Activated T-helper 1 cell treated with anti-CD3 and anti-CD28 coated beads, Interleukin-2, amount 50 U/mL, for 16 hours (primary cell): ENCODE data around the gene ABCF1.
A peak's percentile ranks its signal among the peaks of the same experiment; 100 is the strongest.

Experiments
- DNase-seq, 2 donors: peaks; one replicate each; pipeline ENCODE4 v3.0.0-alpha.2; 2020; ENCODE audit warnings: low read depth in 1 of 2, low spot score in 1 of 2

The ABCF1 gene

DNA sequence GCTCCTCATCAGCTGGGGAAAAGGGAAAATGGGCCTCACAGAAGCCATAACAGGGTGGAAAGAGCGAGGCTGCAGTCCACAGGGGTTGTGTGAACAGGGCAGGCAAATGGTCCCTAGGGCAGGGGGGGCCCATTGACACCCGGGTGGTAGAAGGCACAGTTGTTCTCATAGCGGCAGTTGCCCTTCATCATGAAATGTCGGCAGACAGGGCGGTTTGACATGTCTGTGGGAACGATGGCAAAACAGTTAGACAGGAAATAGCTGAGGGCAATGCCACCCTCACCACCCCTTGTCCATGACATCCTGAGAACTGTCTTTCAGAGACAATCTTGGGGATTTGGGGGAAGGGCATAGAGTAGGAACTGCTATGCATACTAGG lies 30.2 kb downstream of the ABCF1 start:
- no peak for DNase-seq

DNA sequence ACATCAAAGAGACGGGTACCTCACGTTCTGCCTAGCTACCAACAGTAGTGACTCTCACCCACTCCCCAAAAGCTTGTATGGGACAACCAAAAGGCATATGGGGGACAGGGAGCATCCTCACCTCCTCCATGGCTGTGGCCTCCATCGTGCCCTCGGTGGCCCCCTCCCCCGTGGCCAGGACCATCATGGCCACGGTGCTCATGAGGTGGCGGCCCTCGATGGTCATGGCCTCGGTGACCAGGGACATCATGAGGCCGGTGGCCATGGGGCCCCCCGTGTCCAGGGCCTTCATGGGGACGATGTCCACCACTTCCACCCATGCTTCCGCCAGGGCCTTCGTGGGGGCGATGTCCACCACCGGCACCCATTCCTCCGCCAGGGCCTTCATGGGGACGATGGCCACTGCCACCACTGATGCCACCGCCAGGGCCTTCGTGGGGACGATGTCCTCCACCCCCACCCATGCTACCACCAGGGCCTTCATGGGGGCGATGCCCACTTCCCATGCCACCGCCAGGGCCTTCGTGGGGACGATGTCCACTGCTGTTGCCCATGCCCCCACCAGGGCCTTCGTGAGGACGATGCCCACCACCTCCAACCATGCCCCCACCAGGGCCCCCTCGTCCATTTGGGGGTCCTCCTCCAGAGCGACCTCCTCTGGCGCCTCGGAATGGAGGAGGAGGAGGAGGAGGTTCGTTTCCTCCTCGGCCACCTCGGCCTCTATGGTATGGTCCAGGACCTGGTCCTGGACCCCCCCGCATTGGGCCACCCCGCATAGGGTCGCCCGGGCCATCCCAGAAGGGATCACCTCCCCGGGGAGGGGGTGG lies 30.8 kb downstream of the ABCF1 start:
- DNase-seq = no peak

DNA sequence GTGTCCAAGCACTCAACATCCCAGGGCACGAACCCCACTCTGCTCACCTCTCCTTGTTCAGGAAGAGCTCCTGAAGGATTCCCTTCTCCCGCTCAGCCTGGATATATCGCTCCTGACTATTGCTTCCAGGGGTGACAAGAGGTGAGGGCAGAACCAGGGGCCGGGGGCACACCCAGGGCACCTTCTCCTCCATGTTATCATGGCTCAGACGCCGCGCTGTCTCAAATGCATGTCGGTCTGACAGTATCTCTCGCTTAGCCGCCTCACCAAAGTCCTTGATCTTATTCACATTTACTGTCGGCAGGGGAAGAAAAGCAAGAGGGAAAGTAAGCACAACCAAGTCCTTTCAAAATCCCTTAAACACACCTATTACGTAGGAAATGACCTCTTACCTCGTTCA lies 32.7 kb downstream of the ABCF1 start:
- no peak for DNase-seq

DNA sequence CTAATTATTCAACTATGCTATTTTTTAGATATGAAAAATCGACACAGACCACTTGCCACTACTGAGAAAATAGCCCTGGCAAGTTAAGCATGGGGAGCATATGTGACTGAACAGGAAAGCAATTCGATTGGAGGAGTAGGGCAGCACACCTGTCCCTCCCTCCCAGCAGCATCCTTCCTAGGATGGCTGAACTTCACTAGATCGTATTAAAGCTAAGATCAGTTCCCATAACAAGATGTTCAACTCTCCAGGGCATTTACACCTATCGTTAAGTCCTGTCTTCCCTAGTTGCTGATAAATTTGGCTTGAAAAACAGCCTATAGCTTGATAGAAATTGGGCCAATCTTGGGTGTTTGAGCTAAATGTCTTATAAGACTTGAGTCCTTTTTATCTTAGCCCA lies 38.8 kb downstream of the ABCF1 start:
- DNase-seq = no peak

DNA sequence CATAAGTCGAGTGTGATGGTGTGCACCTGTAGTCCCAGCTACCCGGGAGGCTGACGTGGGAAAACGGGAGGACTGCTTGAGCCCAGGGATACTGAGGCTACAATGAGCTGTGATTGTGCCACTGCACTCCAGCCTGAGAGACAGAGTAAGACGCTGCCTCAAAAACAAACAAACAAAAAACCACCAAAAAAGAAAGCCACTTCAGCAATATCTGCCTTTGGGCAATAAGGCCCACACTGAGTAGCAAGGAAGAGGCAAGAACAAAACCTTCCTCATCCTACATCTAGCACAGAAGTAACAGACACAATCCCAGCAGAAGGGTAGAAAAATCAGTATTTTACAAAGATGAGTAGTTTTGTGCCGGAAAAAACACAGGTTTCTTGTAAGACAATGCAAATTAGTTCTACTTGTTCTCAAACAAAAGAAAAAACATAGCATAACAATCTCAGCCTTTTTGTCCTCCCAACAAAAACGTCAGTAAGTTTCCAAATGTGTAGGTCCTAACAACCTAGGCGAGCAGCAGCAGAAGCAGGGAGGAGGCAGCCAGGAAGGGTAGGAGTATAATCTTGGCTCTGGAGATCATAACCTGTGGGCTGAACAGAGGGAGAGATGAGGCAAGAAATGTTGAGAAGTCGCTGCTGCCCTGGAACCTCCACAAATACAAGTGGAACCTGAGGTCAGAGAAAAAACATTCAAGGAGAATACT lies 40.1 kb downstream of the ABCF1 start:
- DNase-seq = no peak

DNA sequence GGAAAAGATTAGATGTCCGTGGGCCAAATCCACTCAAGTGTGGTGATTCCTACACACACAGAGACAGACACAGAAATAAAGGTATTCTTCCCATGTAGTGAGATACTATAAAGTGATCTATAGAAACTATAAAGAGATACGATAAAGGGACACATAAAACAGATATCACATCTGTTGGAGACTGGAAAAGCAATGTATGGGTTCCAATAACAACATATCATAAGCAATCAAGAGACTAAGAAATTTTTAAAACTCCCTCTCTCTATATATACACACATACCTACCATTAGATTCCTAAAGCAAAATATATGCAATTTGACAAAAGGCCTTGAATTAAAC lies 40.6 kb downstream of the ABCF1 start:
- DNase-seq = no peak

DNA sequence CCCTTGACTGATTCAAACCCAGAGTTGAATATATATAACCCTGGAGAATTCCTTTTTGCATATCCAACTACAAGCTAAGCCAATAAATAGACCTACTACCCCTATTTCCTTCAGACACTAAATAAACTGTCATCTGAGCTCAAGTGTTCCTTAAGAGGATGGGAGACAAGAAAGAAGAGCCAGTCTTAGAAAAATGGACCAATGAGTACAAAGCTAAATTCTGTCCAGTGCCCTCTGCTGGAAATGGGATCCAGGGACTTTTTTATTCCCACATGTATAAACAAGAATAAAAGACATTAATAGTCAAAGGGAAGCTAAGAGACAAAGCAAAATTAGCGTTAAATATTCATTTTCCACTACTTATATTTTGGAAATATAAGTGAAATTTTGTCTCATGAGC lies 41.0 kb downstream of the ABCF1 start:
- no peak for DNase-seq

DNA sequence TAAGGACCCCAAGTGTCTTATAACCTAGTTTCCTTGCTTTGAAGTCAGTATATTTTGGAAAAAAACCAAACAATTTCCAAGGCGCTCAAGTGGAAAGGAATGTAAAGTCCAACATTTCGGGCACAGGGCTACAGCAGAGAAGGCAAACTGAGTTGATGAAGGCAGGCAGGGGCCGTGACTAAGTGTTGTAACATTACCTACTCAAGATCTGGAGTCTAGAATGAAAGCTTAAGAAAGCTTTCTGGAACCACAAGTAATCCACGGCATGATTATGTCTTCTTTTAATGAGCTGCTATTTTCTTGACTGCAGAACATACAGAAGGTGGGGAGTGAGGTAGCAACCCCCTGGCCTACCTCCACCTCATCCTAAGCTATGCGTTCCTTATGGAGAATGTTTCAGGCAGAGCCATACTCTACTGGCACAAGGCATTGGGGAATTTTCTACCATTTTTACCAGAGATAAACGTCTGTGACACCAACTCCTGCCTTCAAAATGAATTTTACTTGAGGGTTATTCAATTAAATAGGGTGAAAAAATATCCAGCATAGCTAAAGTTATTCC lies 41.5 kb downstream of the ABCF1 start:
- no peak for DNase-seq

DNA sequence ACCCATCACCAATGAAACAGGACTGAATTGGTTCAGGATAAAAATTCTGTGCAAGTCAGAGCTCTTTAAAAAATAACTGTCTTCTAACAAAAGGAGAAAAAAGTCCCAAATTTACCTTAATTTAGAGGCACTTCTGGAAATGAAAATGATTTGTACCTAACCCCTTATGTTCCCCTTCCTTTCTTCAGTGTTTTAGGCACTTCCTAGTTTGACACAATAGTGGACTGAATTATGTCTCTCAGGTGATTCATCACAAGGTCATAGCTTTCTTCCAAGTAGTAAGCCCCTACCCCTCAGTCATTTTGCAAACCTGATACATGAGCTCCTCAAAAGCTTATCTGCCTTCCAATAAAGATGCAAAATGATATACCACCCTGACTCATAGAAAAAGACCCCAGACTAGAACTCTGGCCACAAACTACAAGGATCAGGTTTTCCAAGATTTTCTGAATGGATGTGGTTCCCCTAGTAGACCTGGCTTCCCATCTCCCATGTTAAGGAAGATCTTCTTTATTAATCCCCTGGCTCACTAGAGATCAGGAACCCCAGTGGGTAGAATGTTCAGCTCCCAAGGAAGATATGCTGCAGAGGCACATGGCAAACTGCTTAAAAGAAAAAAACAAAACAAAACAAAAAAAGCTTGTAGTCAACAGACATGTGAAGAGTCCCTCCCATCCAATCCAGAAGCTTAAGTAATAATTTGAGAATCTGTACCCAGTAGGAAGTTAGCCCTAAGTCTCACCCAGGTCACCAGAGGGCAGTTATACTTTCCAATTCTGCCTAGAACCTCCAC lies 42.2 kb downstream of the ABCF1 start:
- DNase-seq = no peak

DNA sequence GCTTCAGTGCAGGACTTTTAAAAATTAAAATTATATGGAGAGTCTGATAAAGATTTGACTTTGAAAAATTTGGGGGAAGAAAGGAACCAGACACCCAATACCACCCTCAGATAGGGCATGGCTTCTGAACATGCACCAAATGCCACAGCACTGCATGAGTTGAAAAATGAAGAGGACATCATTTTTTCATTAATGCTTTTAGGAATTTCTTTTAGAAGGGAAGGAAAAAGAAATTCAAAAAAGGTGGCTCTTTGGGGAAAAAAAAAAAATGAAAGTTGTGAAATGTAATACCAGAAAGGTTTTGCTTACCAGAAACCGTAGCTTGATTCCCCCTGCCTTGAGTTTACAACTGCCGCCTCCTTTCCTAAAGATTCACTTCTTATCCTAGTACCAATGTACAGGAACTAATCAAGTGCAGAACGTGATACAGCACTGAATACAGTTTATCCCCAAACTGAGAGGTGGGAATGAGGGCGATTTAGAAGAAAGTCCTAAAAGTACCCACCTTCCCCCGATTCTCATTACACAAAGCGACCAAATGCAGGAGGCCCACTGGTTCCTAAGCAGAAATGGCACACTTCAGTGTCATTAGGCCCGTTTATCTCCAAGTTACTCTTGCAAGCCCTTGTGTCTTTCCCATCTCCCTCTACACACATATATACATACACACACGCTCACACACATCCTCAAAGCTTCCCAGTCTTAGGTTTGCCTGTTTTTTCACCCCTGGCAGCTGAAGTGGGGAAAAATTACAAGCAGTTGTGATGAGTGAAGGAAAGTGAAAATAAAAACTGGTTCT lies 43.0 kb downstream of the ABCF1 start:
- no peak for DNase-seq

DNA sequence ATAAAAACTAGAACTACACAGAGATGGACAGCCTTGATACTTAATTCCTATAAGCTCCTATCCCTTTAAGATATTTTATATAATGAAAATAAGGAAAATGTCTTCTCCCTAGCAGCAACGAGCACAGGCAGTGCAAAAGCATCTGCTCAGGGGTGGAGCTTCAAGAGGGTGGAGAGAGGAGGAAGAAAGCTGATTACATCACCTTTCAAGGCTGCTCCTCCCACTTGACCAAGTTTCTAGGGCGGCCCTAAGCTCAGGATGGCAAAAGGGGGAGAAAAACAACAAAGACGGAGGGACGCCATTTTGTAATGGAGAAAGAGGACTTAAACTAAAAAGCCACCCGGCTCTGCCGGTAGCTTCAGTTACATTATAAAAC lies 43.6 kb downstream of the ABCF1 start:
- DNase-seq = peak; percentile 53 to 71

DNA sequence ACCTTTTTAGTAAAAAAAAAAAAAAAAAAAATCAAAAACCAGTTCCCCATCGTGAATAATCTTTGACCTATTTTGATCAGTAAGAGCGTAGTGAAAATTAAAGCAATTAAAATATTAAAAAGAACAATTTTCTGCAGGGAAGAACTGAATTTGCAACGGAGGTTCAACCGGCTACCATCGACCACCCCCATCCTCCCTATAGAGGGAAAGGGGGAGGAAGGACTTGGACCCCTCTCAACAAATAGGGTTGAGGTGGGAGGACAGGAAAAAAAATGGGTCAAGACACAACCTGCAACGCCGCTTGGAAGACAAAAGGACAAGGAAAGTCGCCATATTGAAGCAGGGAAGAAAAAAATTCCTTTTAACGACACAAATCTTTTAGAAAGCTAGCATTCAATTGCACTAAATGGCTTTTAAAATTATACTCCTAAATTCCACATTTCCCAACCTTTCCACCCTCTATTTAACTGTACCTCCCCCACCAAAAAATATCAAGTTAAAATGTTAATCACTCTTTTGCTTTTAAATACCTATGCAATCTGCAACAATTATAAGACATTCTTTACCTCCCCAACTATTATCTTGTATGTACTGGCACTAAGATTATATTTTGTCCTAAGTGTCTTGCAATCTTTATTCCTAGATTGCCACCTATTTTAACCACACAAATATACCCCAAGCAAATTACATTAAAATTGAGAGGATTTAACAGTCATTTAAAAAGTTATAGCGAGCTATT lies 44.1 kb downstream of the ABCF1 start:
- no peak for DNase-seq

DNA sequence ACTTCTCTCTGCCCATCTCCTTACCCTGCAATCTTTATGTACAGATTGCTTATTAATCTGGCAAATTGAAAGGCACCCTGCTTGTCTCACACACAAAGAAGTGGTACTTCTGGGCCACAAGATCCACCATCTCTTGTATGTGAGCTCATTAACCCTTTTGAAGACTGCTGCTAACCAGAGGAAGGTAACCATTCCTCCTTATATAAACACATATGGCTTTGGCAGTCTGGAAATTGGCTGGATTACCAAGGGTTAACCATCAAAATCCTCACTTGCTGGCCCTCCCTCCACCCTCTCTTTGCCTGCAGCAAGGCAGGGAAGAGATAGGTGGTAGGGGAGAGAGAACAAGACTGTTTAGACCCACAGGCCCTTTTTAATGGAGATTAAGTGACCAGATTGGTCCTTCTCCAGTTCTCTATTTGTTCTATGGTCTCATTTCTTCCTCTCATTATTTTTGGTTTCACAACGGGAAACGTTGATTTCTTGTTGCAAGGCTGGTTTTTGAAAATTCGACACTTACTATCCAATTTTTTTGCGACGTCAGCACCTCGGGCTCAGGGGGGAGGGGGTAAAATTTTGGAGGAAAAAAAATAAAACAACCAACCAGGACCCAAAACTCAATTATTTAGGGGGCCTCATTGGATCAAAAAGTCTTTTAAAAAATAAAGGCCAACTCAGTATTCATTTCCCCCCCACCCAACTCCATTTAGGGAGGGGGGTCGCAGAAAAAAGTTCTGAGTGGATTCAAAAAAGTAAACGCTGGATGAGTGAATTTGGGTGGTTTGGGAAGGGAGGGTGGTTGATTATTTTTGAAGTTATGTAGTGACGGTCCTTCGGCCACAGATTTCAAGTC lies 44.9 kb downstream of the ABCF1 start:
- DNase-seq = no peak

DNA sequence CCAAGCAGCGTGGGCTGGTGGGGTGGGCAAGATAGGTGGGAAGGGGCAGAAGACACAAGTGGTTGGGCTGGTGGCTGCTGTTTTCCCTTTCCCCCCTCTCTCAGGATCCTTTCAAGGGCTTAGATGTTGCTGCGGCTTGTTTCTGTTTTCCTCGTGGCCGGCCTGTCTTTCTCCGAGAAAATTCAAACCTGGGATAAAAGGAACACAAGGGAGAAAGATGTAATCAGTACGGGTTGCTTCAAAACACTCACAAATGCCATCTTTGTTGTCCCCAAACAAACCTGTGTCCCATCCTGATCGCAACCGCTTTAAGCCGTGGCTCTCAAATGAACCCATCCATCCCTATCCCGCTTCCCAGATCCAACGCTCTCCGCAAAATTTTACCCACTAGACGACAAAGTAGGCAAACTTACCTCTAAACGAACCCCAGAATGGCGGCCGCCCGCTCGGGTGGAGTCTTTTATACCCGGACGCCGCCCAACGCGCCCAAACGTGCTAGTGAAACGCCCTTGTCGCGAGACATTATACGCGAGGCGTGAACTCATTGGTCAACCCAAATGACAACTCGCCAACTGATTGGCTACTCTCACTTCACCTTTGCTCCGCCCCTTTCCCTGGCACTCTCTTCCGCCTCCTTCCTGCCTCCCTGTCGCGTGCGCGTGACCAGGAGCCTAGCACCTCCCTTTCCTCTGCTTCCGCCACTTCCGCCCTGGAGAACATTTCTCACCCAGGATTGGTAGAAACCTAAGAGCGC lies 45.7 kb downstream of the ABCF1 start, which contains the start of gene PPP1R10:
TSS of gene PPP1R10 (minus strand) at position 433 of the 754 bp plus-strand sequence. CDS start 7,299 bp downstream, outside the sequence.
- peak; percentile 92 to 96 for DNase-seq

DNA sequence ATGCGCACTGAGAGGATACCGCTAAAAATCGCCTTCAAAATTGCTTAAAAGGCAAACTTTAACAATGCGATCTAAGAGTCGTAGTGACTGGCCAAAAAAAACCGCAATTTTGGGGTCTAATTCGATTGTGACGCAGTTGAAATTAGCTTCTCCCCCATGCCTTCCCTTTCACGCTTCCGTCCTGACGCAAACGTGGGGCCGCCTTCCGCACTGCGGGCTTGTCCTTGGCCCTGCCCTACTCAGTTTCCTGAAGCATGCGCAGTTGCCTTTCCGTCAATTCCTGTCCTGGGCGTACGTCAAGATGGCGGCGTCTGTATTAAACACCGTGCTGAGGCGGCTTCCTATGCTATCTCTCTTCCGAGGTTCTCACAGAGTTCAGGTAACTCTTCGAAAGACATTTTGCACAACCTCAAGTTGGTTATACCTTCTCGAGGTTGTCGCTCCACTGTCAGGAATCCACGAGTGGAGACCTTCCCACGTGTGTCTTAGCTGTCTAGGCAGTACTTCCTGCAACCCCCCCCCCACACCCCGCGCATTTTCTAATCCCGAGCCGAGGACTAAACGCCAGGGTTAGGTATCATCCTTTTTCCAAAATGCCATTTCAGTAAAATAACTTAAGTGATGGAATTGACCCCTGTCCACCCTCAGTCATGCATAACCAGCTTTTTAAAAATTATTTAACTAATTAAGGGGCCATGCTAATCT lies 46.5 kb downstream of the ABCF1 start, which contains the start of gene MRPS18B:
TSS of gene MRPS18B (plus strand) at position 276 of the 705 bp plus-strand sequence. CDS start at position 302, 26 bp downstream.
- DNase-seq = peak; percentile 91 to 96

DNA sequence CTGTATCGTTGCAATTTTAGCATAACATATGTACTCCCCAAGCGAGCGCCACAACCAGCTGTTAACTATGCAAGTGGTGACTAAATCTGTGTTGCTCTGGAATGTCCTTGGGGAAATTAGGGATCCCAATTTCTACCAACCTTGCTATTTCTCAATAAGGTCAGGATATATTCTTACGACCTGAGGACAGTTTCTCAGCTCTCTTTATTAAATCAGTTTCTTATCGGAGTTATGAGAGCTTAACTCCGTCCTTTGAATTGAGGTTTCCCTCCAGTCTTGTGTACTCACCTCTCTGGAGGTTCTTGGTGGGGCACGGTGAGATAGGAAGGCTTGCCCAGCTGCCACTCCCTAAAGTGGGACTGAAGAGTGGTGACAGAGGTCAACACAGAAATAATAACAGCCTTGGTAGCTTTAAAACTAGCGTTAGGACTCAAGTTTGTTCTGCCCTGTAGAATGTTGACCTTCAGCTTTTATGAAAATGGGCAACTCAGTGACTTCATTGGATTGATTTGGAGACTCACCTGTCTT lies 47.1 kb downstream of the ABCF1 start:
- no peak for DNase-seq

DNA sequence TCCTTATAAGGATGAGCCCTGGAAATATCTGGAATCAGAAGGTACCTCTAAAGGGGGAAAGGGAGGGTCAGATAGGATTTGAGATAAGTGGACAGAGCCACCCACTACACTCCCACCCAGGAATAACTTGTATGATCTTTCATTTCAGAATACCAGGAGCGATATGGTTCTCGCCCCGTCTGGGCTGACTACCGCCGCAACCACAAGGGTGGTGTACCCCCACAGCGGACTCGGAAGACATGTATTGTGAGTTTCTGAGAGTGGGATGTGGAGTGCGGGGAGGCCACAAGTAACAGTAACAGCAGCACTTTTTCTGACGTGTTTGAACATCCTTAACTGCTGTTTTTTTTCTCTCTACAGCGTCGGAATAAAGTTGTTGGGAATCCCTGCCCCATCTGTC lies 48.3 kb downstream of the ABCF1 start:
- DNase-seq = no peak
